GM20000 (cell line): ENCODE data around the gene NRL.
A peak's percentile ranks its signal among the peaks of the same experiment; 100 is the strongest.

Source experiments
- DNase-seq: peaks from one replicate; pipeline ENCODE4 v3.0.0; 2012; ENCODE audit warnings: low spot score
- CTCF ChIP-seq: IDR thresholded peaks from 2 replicates; pipeline ENCODE4 v1.5.1; 2012; ENCODE audit warnings: mild to moderate bottlenecking, control low read depth; ENCODE audit errors: extremely low read depth, missing control alignments

Gene NRL

GRCh38 chr14:24121210-24121609 lies 6.5 kb upstream of the NRL start:
- DNase-seq, result no peak
- no peak for TF ChIP-seq CTCF

DNA sequence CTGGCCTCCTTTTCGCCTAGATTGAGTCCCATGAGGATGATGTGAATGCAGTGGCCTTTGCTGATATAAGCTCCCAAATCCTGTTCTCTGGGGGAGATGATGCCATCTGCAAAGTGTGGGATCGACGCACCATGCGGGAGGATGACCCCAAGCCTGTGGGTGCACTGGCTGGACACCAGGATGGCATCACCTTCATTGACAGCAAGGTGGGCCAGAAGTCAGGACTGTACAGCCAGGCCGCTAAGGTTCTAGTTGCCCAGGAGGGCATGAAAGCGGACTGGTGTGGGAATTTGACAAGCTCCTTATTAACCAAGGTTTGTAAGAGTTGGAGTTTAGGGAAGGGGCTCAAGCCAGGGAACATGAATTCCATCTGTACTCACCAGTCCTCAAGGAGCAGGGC lies 4.9 kb upstream of the NRL start:
- no peak for TF ChIP-seq CTCF

GRCh38 chr14:24117179-24117578 lies 2.4 kb upstream of the NRL start:
- TF ChIP-seq CTCF, result no peak
- DNase-seq, result no peak

More for the DNA sequence above, 4.9 kb upstream of the NRL start:
- no peak for DNase-seq

DNA sequence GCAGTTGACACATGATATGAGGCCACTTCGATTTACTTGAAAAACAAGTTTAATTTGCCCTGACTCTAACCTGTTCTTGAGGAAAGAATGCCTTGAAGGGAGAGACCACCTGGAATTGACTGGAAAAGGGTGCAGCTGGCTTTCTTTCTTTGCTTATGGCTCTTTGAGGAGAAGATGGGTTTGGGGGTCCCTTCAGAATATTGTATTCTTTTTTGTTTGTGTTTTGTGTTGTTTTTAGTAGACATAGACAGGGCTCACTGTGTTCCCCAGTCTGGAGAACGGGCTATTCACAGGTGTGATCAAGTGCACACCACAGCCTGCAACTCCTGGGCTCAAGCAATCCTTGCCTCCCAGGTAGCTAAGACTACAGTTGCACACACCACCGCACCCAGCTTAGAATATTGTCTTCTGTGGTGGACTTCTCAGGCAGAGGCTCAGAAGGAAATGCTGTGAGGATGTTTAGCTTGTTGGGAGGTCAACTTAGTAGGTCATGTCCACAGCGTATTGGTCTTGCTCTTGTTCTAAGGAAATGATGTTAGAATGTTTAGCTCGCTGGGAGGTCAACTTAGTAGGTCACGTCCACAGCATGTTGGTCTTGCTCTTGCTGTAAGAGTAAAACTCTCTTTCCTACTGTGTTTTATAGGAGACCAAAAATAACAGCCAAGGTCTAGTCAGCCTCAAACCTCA lies 1.5 kb upstream of the NRL start:
- no peak for DNase-seq
- no peak for TF ChIP-seq CTCF

- no peak for TF ChIP-seq CTCF
- DNase-seq, result no peak
These were observed 826 bp upstream of the NRL start for GRCh38 chr14:24115422-24116127.

DNA sequence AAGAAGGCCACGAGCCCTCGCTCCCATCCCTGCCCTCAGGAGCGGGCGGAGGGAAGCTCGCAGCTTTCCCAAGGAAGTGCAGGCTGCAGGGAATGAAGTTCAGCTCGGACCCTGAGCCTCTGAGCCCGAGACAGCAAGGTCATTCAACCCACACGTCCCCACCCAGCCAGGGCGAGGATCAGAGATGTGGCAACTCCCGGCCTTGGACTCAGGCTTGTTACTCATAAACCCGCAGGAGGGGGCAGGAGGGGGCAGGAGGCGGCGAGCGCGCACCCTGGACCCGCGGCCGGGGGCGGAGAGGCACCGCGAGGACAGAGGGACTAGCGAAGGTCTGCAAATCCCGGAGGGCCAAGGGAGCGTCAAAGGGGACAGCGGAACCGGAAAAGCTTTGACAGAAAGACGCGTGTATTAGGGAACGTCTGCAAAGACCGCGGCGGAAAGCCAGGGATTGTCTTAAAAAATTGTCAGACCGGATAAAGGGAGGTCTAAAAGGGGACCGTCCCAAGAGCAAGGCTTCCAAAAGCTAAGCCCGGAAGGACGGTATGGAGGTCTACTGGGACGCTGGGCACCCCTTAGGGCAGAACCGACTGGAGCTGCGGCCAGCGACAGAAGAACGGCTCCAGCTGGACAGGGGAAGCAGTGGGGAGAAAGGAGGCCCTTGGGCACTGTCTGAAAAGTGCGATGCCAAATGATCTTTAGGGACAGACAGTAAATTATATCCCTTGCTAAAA lies 783 bp downstream of the NRL start:
- TF ChIP-seq CTCF, result no peak
- DNase-seq, result peak; percentile 79

DNA sequence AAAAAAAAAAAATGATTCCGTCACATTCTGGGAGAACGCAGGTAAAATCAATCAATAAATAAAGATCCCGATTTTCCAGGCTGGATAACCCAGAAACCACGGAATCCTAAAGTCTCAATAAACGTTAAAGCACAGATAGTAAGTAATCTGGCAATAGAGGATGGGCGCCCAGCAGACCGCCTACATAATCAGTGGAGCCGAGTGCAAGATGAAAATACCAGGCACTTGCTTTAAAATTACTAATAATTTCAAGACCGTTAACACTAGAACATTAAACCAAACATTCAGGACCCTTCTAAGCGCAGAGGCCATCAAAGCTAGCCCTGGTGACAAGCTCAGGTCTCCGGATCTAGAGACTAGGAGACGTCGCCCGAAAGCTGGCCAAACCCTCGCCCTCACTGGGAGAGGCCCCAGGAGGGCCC lies 1.4 kb downstream of the NRL start:
- no peak for TF ChIP-seq CTCF
- DNase-seq, result no peak
